Activated B cell treated with CpG ODN at 0.5 μM for 24 hours (primary cell): ENCODE measurements around the gene LRRTM2. TPM values are rescaled to one million over a fixed set of nuclear protein-coding genes. Genes with fewer than 3 reads are reported as not detected.

Experiments
- ATAC-seq: fragments of 200-7000 bp; cut with Tn5 transposase; one replicate; pipeline ENCODE4 v1.10.0; 2021; ENCODE audit warnings: low read depth, mild to moderate bottlenecking, moderate library complexity
- CTCF ChIA-PET: fragments of 350-600 bp; sonication (Branson Sonifier 250); formaldehyde crosslinking; loops from one replicate; lab custom pipeline; 2021; ENCODE audit warnings: antibody characterized with exemption; lab: Charles Lee
- POLR2A ChIA-PET: fragments of 350-600 bp; sonication (Branson Sonifier 250); formaldehyde crosslinking; loops from one replicate; lab custom pipeline; 2021; ENCODE audit warnings: antibody characterized with exemption; lab: Charles Lee
- DNase-seq: peaks from one replicate; pipeline ENCODE4 v3.0.0; 2022
- H3K27ac Mint-ChIP-seq: one replicate; pipeline ENCODE4 v1.8.0; 2020; ENCODE audit warnings: mixed read lengths
- H3K27me3 Mint-ChIP-seq: one replicate; pipeline ENCODE4 v1.8.0; 2021; ENCODE audit warnings: mixed read lengths
- H3K36me3 Mint-ChIP-seq: one replicate; pipeline ENCODE4 v1.8.0; 2021; ENCODE audit warnings: low read depth, mixed read lengths
- H3K4me1 Mint-ChIP-seq: one replicate; pipeline ENCODE4 v1.8.0; 2021; ENCODE audit warnings: mixed read lengths
- H3K4me3 Mint-ChIP-seq: one replicate; pipeline ENCODE4 v1.8.0; 2020; ENCODE audit warnings: mild to moderate bottlenecking, mixed read lengths
- H3K9me3 Mint-ChIP-seq: one replicate; pipeline ENCODE4 v1.8.0; 2020; ENCODE audit warnings: mixed read lengths
- intact Hi-C: fragments of 100-400 bp; cut with micrococcal nuclease; formaldehyde crosslinking; loops from one replicate; pipeline ENCODE4 v1.15.1; 2024
- total RNA-seq: library from RNA; stranded (reverse); gene quantifications from 2 replicates; pipeline ENCODE4 v1.2.3, GENCODE V29; 2022
- TF ChIP-seq, protein P1 (sequence below): fragments of 200-600 bp; IDR thresholded peaks from one replicate; pipeline ENCODE4 v1.8.0; 2022; ENCODE audit warnings: antibody characterized with exemption, mild to moderate bottlenecking

LRRTM2 gene
- total RNA-seq, 1 donor from 2014 or later = 0.29 TPM

DNA sequence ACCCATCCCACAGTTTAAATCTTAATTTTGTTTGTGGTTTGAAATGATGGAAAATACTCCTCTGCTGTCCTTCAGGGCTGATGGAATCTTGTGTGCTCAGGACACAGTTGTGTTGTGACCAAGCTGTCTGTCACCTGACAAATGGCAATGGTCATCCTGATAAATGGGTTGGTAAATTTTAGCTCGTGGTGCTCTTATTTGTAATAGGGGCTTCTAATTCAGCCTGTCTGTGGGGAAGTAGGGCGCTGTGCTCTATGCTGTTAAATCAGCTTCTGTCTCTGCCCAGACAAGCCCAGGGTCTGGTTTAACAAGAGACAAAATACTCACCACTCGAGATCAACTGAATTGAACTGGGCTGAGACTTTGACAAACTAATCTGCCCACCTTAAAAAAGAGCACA is 4.5 kb downstream of the LRRTM2 start:
- TF ChIP-seq, protein P1, sequence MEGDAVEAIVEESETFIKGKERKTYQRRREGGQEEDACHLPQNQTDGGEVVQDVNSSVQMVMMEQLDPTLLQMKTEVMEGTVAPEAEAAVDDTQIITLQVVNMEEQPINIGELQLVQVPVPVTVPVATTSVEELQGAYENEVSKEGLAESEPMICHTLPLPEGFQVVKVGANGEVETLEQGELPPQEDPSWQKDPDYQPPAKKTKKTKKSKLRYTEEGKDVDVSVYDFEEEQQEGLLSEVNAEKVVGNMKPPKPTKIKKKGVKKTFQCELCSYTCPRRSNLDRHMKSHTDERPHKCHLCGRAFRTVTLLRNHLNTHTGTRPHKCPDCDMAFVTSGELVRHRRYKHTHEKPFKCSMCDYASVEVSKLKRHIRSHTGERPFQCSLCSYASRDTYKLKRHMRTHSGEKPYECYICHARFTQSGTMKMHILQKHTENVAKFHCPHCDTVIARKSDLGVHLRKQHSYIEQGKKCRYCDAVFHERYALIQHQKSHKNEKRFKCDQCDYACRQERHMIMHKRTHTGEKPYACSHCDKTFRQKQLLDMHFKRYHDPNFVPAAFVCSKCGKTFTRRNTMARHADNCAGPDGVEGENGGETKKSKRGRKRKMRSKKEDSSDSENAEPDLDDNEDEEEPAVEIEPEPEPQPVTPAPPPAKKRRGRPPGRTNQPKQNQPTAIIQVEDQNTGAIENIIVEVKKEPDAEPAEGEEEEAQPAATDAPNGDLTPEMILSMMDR = no peak
- DNase-seq (no peak), ATAC-seq (no peak)
- Mint-ChIP-seq H3K9me3 (no peaks in the 10 kb centered on the region), H3K4me3 (no peak overlapping the region), H3K4me1 (no peaks in the 10 kb centered on the region), H3K27ac (no peak overlapping the region), H3K36me3 (peaks cover 5% of the 10 kb centered on the region), H3K27me3 (peaks cover 1% of the 10 kb centered on the region)
- ChIA-PET CTCF (no interaction called here), POLR2A (no interaction called here)
- intact Hi-C loops = no loop called here

DNA sequence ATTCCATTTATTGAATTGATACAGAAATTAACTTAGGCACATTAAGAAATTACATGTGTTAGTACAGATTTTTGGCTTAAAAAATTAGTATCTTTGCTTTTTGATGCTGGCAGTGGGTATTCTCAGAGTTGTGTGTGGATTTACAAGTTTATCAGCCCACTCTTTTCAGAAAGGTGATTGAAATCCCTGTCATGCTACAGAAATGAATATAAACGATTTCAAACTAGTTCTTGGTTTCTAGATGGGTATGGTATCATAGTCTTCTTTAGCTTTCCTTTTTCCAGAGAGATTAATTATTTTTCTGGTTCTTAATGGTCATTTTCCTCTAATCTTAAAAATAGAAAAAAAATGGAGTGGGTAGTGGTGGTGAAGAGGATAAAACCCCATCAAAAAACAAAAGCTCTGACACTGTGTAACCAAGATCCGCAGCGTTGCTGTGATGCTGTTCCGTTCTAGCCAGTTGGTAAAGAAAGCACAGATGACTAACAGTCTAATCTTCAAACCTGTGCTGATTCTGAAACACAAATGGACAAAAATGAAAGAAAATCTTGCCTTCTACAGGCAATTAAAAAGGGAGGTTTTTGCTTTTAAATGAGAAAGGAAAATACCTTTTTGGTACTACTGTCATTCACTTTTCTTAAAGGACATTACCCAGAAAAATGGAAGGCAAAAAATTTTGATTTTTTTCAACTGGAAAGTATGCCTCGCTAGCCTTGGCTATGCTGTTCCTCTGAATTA is 5.2 kb downstream of the LRRTM2 start:
- Mint-ChIP-seq H3K27ac (no peak overlapping the region), H3K36me3 (peaks cover 5% of the 10 kb centered on the region), H3K9me3 (no peaks in the 10 kb centered on the region), H3K4me1 (no peaks in the 10 kb centered on the region), H3K27me3 (peaks cover 1% of the 10 kb centered on the region), H3K4me3 (no peak overlapping the region)
- CTCF ChIA-PET = no interaction called here
- POLR2A ChIA-PET = interaction anchor here (0.7 kb wide), 1 partner anchor 14 kb away, joined by 7 read pairs; no protein-coding TSS in a partner anchor
- ATAC-seq = no peak
- intact Hi-C loops = no loop called here
- TF ChIP-seq, protein P1 = no peak
- no peak for DNase-seq

DNA sequence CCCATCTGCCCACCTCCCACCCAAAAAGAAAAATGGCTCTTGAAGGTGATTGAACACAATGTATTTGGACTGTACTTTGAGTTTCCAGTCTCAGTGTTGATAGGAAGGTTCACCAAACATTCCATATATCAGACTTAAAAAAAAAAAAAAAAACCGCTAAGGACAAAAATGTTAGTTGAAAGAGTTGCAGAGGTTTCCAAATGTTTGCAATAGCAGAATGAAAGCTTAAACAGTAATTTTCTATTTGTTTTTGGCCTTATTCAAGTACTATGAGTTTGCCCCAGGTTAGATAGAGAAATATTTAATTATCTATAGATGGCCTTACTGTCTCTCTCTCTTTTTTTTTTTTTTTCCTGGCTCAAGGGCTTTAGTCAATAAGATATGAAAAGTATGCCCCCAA is 6.1 kb downstream of the LRRTM2 start:
- POLR2A ChIA-PET = interaction anchor here (0.7 kb wide), 1 partner anchor 13 kb away, joined by 7 read pairs; no protein-coding TSS in a partner anchor
- H3K4me1 Mint-ChIP-seq = peaks cover 2% of the 10 kb centered on the region

DNA sequence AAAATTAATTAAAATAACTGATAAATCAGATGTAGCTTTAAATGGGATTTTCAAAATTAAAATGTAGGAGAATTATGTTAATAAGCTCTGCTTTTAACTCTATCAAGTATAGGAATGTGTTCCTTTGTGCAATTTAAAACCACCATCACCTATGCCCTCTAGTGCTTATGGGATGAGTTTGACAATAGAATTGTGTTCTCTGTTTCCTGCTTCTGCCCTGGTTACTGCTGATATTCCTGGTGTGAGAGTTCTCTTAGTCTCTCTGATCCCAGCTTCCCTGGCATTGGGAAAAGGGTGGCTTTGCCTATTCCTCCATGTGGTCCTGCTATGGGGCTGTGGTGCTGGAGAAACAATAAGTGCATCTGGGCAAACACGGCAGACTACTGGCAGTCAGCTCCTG is 8.1 kb downstream of the LRRTM2 start:
- Mint-ChIP-seq H3K27me3 (peaks cover 1% of the 10 kb centered on the region), H3K27ac (no peak overlapping the region), H3K4me3 (no peak overlapping the region), H3K9me3 (peaks cover 5% of the 10 kb centered on the region), H3K36me3 (peaks cover 14% of the 10 kb centered on the region), H3K4me1 (peaks cover 2% of the 10 kb centered on the region)
- intact Hi-C loops = no loop called here
- ChIA-PET POLR2A (no interaction called here), CTCF (no interaction called here)
- no peak for ATAC-seq
- no peak for DNase-seq
- TF ChIP-seq, protein P1 = no peak

More for the DNA sequence above, 6.1 kb downstream of the LRRTM2 start:
- H3K27ac Mint-ChIP-seq = no peak overlapping the region
- TF ChIP-seq, protein P1 = no peak
- H3K9me3 Mint-ChIP-seq = no peaks in the 10 kb centered on the region
- H3K36me3 Mint-ChIP-seq = peaks cover 6% of the 10 kb centered on the region
- ATAC-seq (no peak), DNase-seq (no peak)
- CTCF ChIA-PET = no interaction called here
- H3K27me3 Mint-ChIP-seq = peaks cover 1% of the 10 kb centered on the region
- no peak overlapping the region for H3K4me3 Mint-ChIP-seq
- intact Hi-C loops = no loop called here

DNA sequence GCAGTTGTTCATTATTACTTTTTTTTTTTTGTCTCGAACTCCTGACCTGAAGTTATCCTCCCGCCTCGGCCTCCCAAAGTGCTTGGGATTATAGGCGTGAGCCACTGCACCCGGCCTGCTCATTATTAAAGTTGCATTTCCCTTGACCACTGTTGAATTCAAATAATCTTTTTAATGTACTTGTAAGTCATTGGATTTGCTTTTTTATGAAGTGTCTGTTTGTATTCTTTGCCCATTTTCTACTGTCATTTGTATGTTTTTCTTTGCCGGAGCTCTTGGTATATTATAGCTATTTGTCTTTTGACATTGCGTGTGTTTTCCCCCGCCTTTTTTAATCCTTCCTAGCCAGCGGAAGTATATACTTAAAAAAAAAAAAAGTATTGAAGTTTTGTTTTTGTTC is 22.0 kb downstream of the LRRTM2 start:
- H3K4me3 Mint-ChIP-seq = no peak overlapping the region
- DNase-seq (no peak), ATAC-seq (no peak)
- H3K36me3 Mint-ChIP-seq = peaks cover 11% of the 10 kb centered on the region
- peaks cover 17% of the 10 kb centered on the region for H3K4me1 Mint-ChIP-seq
- no peaks in the 10 kb centered on the region for H3K9me3 Mint-ChIP-seq
- ChIA-PET POLR2A (no interaction called here), CTCF (no interaction called here)
- TF ChIP-seq, protein P1 = no peak
- no peaks in the 10 kb centered on the region for H3K27me3 Mint-ChIP-seq
- H3K27ac Mint-ChIP-seq = no peak overlapping the region
- intact Hi-C loops = no loop called here
